MM.1S (cell line): Measurements from ENCODE around the gene PCYOX1L.

Experiments used
- DNase-seq: peaks from one replicate; pipeline ENCODE4 v3.0.0-alpha.2; 2015
- H2AFZ ChIP-seq: fragments of 300-600 bp; sonication (generic); 2 replicates; pipeline ENCODE4 v1.6.0; 2016; ENCODE audit warnings: antibody characterized with exemption, low read length
- H3F3A ChIP-seq: fragments of 300-600 bp; sonication (generic); 2 replicates; pipeline ENCODE4 v1.6.1; 2016; ENCODE audit warnings: mild to moderate bottlenecking, antibody characterized with exemption, low read length, moderate library complexity, mixed read lengths; ENCODE audit not compliant: insufficient read depth
- H3K27ac ChIP-seq: fragments of 300-600 bp; sonication (generic); 2 replicates; pipeline ENCODE4 v1.5.1; 2016; ENCODE audit warnings: mild to moderate bottlenecking, low read length
- H3K27me3 ChIP-seq: fragments of 300-600 bp; sonication (generic); replicated peaks from 2 replicates; pipeline ENCODE4 v1.6.0; 2016; ENCODE audit warnings: low read length; ENCODE audit not compliant: insufficient read depth
- H3K36me3 ChIP-seq: fragments of 300-600 bp; sonication (generic); replicated peaks from 2 replicates; pipeline ENCODE4 v1.6.1; 2016; ENCODE audit warnings: mild to moderate bottlenecking, low read length, mixed read lengths; ENCODE audit not compliant: insufficient read depth
- H3K4me1 ChIP-seq: fragments of 300-600 bp; sonication (generic); 2 replicates; pipeline ENCODE4 v1.6.1; 2016; ENCODE audit warnings: low read length, mixed read lengths
- H3K4me2 ChIP-seq: fragments of 300-600 bp; sonication (generic); 2 replicates; pipeline ENCODE4 v1.6.0; 2016; ENCODE audit warnings: low read depth, low read length
- H3K4me3 ChIP-seq: fragments of 300-600 bp; sonication (generic); 2 replicates; pipeline ENCODE4 v1.5.1; 2016; ENCODE audit warnings: low read length, mixed read lengths
- H3K79me2 ChIP-seq: fragments of 300-600 bp; sonication (generic); 2 replicates; pipeline ENCODE4 v1.6.1; 2016; ENCODE audit warnings: mixed run types, low read length, mixed read lengths
- H3K9ac ChIP-seq: fragments of 300-600 bp; sonication (generic); 2 replicates; pipeline ENCODE4 v1.6.1; 2016; ENCODE audit warnings: low read length, mixed read lengths
- H3K9me2 ChIP-seq: fragments of 300-600 bp; sonication (generic); replicated peaks from 2 replicates; pipeline ENCODE4 v1.6.1; 2016; ENCODE audit warnings: mild to moderate bottlenecking, low read length, mixed read lengths; ENCODE audit not compliant: insufficient read depth
- H3K9me3 ChIP-seq: fragments of 300-600 bp; sonication (generic); replicated peaks from 2 replicates; pipeline ENCODE4 v1.6.1; 2016; ENCODE audit warnings: mild to moderate bottlenecking, low read length, mixed read lengths; ENCODE audit not compliant: insufficient read depth
- H4K20me1 ChIP-seq: fragments of 300-600 bp; sonication (generic); 2 replicates; pipeline ENCODE4 v1.6.1; 2016; ENCODE audit warnings: mild to moderate bottlenecking, low read length, moderate library complexity, mixed read lengths; ENCODE audit not compliant: insufficient read depth
- CTCF ChIP-seq: fragments of 300-600 bp; sonication (generic); IDR thresholded peaks from 2 replicates; pipeline ENCODE4 v1.5.1; 2016; ENCODE audit warnings: antibody characterized with exemption, low read length, mixed read lengths
- EZH2 ChIP-seq: fragments of 300-600 bp; sonication (generic); optimal IDR thresholded peaks from 2 replicates; pipeline ENCODE3; 2017; ENCODE audit warnings: low read depth, mild to moderate bottlenecking, antibody characterized with exemption, low read length, mixed read lengths
- EZH2phosphoT487 ChIP-seq: fragments of 300-600 bp; sonication (generic); IDR thresholded peaks from 2 replicates; pipeline ENCODE4 v1.6.1; 2018; ENCODE audit warnings: antibody characterized with exemption, low read length

PCYOX1L gene

GRCh38 chr5:149387081-149387631 lies 29.3 kb downstream of the PCYOX1L start:
- Histone ChIP-seq H3F3A (no peaks in the 10 kb centered on the region), H3K9me2 (no peaks in the 10 kb centered on the region), H2AFZ (no peak overlapping the region), H3K4me3 (no peak overlapping the region), H3K9ac (no peak overlapping the region), H3K27me3 (no peaks in the 10 kb centered on the region), H3K79me2 (no peaks in the 10 kb centered on the region), H4K20me1 (no peaks in the 10 kb centered on the region), H3K27ac (no peak overlapping the region), H3K9me3 (no peaks in the 10 kb centered on the region), H3K4me1 (no peaks in the 10 kb centered on the region), H3K36me3 (no peaks in the 10 kb centered on the region), H3K4me2 (no peak overlapping the region)
- TF ChIP-seq EZH2 (no peak), CTCF (no peak), EZH2phosphoT487 (no peak)
- DNase-seq: no peak

- Histone ChIP-seq H3K9ac (no peak overlapping the region), H3K79me2 (no peaks in the 10 kb centered on the region), H4K20me1 (no peaks in the 10 kb centered on the region), H2AFZ (no peak overlapping the region), H3K4me2 (no peak overlapping the region), H3K4me3 (no peak overlapping the region), H3K27me3 (no peaks in the 10 kb centered on the region), H3K36me3 (no peaks in the 10 kb centered on the region), H3K4me1 (no peaks in the 10 kb centered on the region), H3K9me3 (no peaks in the 10 kb centered on the region), H3K27ac (no peak overlapping the region), H3K9me2 (no peaks in the 10 kb centered on the region), H3F3A (no peaks in the 10 kb centered on the region)
- no peak for TF ChIP-seq CTCF
- TF ChIP-seq EZH2: no peak
- TF ChIP-seq EZH2phosphoT487: no peak
- DNase-seq: no peak
Measured at GRCh38 chr5:149387982-149388381, 30.1 kb downstream of the PCYOX1L start.

GRCh38 chr5:149388498-149389190 lies 30.8 kb downstream of the PCYOX1L start:
- Histone ChIP-seq H3K27me3 (no peaks in the 10 kb centered on the region), H3K79me2 (no peaks in the 10 kb centered on the region), H3K9ac (no peak overlapping the region), H3K27ac (no peak overlapping the region), H4K20me1 (no peaks in the 10 kb centered on the region), H3F3A (no peaks in the 10 kb centered on the region), H3K9me2 (no peaks in the 10 kb centered on the region), H3K4me3 (no peak overlapping the region), H3K4me2 (no peak overlapping the region), H3K36me3 (no peaks in the 10 kb centered on the region), H2AFZ (no peak overlapping the region), H3K9me3 (no peaks in the 10 kb centered on the region), H3K4me1 (no peaks in the 10 kb centered on the region)
- DNase-seq: no peak
- TF ChIP-seq EZH2phosphoT487 (no peak), EZH2 (no peak), CTCF (no peak)
